Astrocyte (in vitro differentiated cells and primary cell): Measurements from ENCODE around the gene GTF2IRD1. TPM values are rescaled to one million over a fixed set of nuclear protein-coding genes. Genes with fewer than 3 reads are reported as not detected.

Source experiments
- DNase-seq: peaks from one replicate; pipeline ENCODE4 v3.0.0-alpha.2; 2010; ENCODE audit warnings: low read depth
- FAIRE-seq: peaks from 2 replicates; lab custom pipeline; 2011; peaks lifted over from hg19 to GRCh38; lab: Jason Lieb, UNC
- H2AFZ ChIP-seq: 2 replicates; pipeline ENCODE4 v1.6.0; 2012; ENCODE audit warnings: low read depth, low read length, inconsistent platforms
- H3K27ac ChIP-seq: 2 replicates; pipeline ENCODE4 v1.5.1; 2011; ENCODE audit warnings: low read depth, low read length, inconsistent platforms
- H3K27me3 ChIP-seq: 2 replicates; pipeline ENCODE4 v1.6.0; 2011; ENCODE audit warnings: low read length, inconsistent platforms; ENCODE audit not compliant: insufficient read depth
- H3K36me3 ChIP-seq: 2 replicates; pipeline ENCODE4 v1.5.1; 2011; ENCODE audit warnings: low read length, inconsistent platforms; ENCODE audit not compliant: insufficient read depth
- H3K4me1 ChIP-seq: 2 replicates; pipeline ENCODE4 v1.5.1; 2011; ENCODE audit warnings: low read length, inconsistent platforms; ENCODE audit not compliant: insufficient read depth
- H3K4me2 ChIP-seq: 2 replicates; pipeline ENCODE4 v1.6.0; 2012; ENCODE audit warnings: low read length, inconsistent platforms
- H3K4me3 ChIP-seq: 2 replicates; pipeline ENCODE4 v1.5.1; 2011; ENCODE audit warnings: low read depth, mild to moderate bottlenecking, low read length, inconsistent platforms; ENCODE audit not compliant: insufficient read depth
- H3K79me2 ChIP-seq: 2 replicates; pipeline ENCODE4 v1.6.0; 2012; ENCODE audit warnings: mild to moderate bottlenecking, low read length, inconsistent platforms; ENCODE audit not compliant: insufficient read depth
- H3K9ac ChIP-seq: 2 replicates; pipeline ENCODE4 v1.6.0; 2012; ENCODE audit warnings: mild to moderate bottlenecking, low read length, inconsistent platforms
- H3K9me3 ChIP-seq: 2 replicates; pipeline ENCODE4 v1.5.1; 2012; ENCODE audit warnings: low read depth, mild to moderate bottlenecking, low read length, inconsistent platforms; ENCODE audit not compliant: insufficient read depth
- H4K20me1 ChIP-seq: 2 replicates; pipeline ENCODE4 v1.6.0; 2012; ENCODE audit warnings: low read length, inconsistent platforms; ENCODE audit not compliant: insufficient read depth
- H3K27ac Mint-ChIP-seq: one replicate; pipeline ENCODE4 v1.8.0; 2021; ENCODE audit warnings: mild to moderate bottlenecking, mixed read lengths; ENCODE audit not compliant: unreplicated experiment
- H3K27me3 Mint-ChIP-seq: one replicate; pipeline ENCODE4 v1.8.0; 2021; ENCODE audit warnings: low read depth, mixed read lengths; ENCODE audit not compliant: unreplicated experiment
- H3K36me3 Mint-ChIP-seq: one replicate; pipeline ENCODE4 v1.8.0; 2021; ENCODE audit warnings: low read depth, mixed read lengths; ENCODE audit not compliant: unreplicated experiment
- H3K4me1 Mint-ChIP-seq: one replicate; pipeline ENCODE4 v1.8.0; 2021; ENCODE audit warnings: low read depth, mixed read lengths; ENCODE audit not compliant: unreplicated experiment
- H3K4me3 Mint-ChIP-seq: one replicate; pipeline ENCODE4 v1.8.0; 2021; ENCODE audit warnings: mild to moderate bottlenecking, moderate library complexity, mixed read lengths; ENCODE audit not compliant: unreplicated experiment
- H3K9me3 Mint-ChIP-seq: one replicate; pipeline ENCODE4 v1.8.0; 2021; ENCODE audit warnings: mild to moderate bottlenecking, mixed read lengths; ENCODE audit not compliant: unreplicated experiment
- EZH2 ChIP-seq: IDR thresholded peaks from 2 replicates; pipeline ENCODE4 v1.6.1; 2012; ENCODE audit warnings: mild to moderate bottlenecking, low read length, inconsistent platforms; ENCODE audit not compliant: insufficient read depth
- total RNA-seq: library from RNA; stranded (reverse); gene quantifications from 2 replicates; pipeline ENCODE4 v1.2.1, GENCODE V29; 2021
- TF ChIP-seq, protein P1 (sequence below): IDR thresholded peaks from 2 replicates; pipeline ENCODE4 v1.5.1; 2011; ENCODE audit warnings: low read depth, mild to moderate bottlenecking, inconsistent platforms, low read length, moderate library complexity; ENCODE audit not compliant: insufficient read depth

Gene GTF2IRD1
- total RNA-seq, 1 donor from 2014 or later = 19.3 TPM

DNA sequence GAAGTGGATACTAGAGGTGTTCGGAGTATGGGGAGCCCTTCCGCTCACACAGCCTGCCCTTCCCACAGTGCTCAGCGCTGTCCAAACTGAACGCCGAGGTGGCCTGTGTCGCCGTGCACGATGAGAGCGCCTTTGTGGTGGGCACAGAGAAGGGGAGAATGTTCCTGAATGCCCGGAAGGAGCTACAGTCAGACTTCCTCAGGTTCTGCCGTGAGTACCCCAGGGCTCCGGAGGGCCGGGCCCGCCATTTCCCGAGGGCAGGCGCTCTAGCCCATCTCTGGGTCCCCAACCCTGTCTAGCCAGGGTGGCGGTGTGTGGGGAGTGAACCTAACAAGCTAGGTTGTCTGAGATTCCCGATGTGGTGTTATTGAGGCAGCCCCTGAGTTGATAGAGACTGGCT lies 59.1 kb downstream of the GTF2IRD1 start:
- Histone ChIP-seq H3K9ac (no peak overlapping the region), H3K4me2 (no peak overlapping the region), H4K20me1 (peaks cover 11% of the 10 kb centered on the region), H3K27ac (no peak overlapping the region), H3K4me1 (no peaks in the 10 kb centered on the region), H3K27me3 (no peaks in the 10 kb centered on the region), H3K36me3 (peaks cover 2% of the 10 kb centered on the region), H2AFZ (no peak overlapping the region), H3K9me3 (no peaks in the 10 kb centered on the region), H3K79me2 (peaks cover 3% of the 10 kb centered on the region), H3K4me3 (no peak overlapping the region)
- Mint-ChIP-seq H3K4me3 (no peak overlapping the region), H3K4me1 (no peaks in the 10 kb centered on the region), H3K36me3 (peaks cover 13% of the 10 kb centered on the region), H3K9me3 (no peaks in the 10 kb centered on the region), H3K27ac (no peak overlapping the region), H3K27me3 (no peaks in the 10 kb centered on the region)
- TF ChIP-seq, protein P1, sequence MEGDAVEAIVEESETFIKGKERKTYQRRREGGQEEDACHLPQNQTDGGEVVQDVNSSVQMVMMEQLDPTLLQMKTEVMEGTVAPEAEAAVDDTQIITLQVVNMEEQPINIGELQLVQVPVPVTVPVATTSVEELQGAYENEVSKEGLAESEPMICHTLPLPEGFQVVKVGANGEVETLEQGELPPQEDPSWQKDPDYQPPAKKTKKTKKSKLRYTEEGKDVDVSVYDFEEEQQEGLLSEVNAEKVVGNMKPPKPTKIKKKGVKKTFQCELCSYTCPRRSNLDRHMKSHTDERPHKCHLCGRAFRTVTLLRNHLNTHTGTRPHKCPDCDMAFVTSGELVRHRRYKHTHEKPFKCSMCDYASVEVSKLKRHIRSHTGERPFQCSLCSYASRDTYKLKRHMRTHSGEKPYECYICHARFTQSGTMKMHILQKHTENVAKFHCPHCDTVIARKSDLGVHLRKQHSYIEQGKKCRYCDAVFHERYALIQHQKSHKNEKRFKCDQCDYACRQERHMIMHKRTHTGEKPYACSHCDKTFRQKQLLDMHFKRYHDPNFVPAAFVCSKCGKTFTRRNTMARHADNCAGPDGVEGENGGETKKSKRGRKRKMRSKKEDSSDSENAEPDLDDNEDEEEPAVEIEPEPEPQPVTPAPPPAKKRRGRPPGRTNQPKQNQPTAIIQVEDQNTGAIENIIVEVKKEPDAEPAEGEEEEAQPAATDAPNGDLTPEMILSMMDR = no peak
- no peak for TF ChIP-seq EZH2
- FAIRE-seq (no peak), DNase-seq (no peak)

DNA sequence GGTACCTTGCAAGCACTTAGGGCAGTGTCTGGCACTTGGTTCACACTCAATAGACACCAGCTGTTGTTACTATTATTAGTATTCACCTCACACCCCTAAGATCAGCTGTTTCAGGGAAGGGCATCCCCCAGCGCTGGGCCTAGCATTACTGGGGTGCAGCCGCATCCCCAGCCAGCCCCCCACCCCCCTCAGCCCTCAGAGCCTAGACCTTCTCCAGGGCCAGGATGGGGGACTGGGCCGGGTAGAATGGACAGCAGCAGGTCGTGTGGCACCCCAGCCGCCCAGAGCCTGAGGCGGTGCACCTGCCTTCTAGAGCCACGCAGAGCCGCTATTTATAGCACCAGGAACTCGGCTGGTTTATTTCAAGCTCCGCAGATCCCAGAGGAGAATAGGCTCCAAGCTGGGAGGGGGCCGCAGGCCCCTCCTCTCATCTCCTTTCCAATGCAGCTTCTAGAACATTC lies 60.5 kb downstream of the GTF2IRD1 start:
- Mint-ChIP-seq H3K4me3 (no peak overlapping the region), H3K9me3 (no peaks in the 10 kb centered on the region), H3K36me3 (peaks cover 14% of the 10 kb centered on the region), H3K4me1 (no peaks in the 10 kb centered on the region), H3K27me3 (no peaks in the 10 kb centered on the region), H3K27ac (no peak overlapping the region)
- Histone ChIP-seq H3K79me2 (no peaks in the 10 kb centered on the region), H3K27me3 (no peaks in the 10 kb centered on the region), H3K27ac (no peak overlapping the region), H4K20me1 (peaks cover 4% of the 10 kb centered on the region), H3K36me3 (peaks cover 2% of the 10 kb centered on the region), H3K4me2 (no peak overlapping the region), H2AFZ (no peak overlapping the region), H3K4me3 (no peak overlapping the region), H3K9ac (no peak overlapping the region), H3K4me1 (no peaks in the 10 kb centered on the region), H3K9me3 (no peaks in the 10 kb centered on the region)
- no peak for TF ChIP-seq EZH2
- TF ChIP-seq, protein P1 = no peak
- DNase-seq (no peak), FAIRE-seq (no peak)

DNA sequence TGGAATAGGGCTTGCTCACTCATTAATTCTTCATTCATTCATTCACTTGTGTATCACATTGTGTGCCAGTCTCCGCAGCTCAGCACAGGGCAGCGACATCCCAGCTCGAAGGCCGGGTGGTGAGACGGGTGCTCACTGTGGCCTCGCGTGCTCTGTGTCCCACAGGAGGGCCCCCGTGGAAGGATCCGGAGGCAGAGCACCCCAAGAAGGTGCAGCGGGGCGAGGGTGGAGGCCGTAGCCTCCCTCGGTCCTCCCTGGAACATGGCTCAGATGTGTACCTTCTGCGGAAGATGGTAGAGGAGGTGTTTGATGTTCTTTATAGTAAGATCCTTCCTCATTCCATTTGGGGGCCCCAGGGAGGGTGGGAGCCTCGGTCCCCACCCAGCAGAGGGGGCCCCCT lies 61.6 kb downstream of the GTF2IRD1 start:
- Histone ChIP-seq H3K27me3 (no peaks in the 10 kb centered on the region), H3K9me3 (no peaks in the 10 kb centered on the region), H3K9ac (no peak overlapping the region), H3K4me1 (no peaks in the 10 kb centered on the region), H3K36me3 (peaks cover 4% of the 10 kb centered on the region), H3K4me3 (no peak overlapping the region), H3K79me2 (no peaks in the 10 kb centered on the region), H3K4me2 (no peak overlapping the region), H3K27ac (no peak overlapping the region), H2AFZ (no peak overlapping the region), H4K20me1 (peaks cover 4% of the 10 kb centered on the region)
- DNase-seq (no peak), FAIRE-seq (no peak)
- TF ChIP-seq, protein P1 = no peak
- no peak for TF ChIP-seq EZH2
- Mint-ChIP-seq H3K36me3 (peaks cover 14% of the 10 kb centered on the region), H3K4me1 (no peaks in the 10 kb centered on the region), H3K4me3 (no peak overlapping the region), H3K9me3 (no peaks in the 10 kb centered on the region), H3K27me3 (no peaks in the 10 kb centered on the region), H3K27ac (no peak overlapping the region)
